Measurements from ENCODE around the gene PRKAB1. TPM values are rescaled to one million over a fixed set of nuclear protein-coding genes. Genes with fewer than 3 reads are reported as not detected.
"Not testable (repeated sequence)": the region's sequence is repeated elsewhere in the genome, so short reads cannot be mapped to it uniquely, and the experiment has no call there.

The PRKAB1 gene
- total RNA-seq: 10 to 100 TPM; 21.8 to 34.6 (median 23.5) TPM
- 25.8 TPM for total RNA-seq (2013)

- no peaks in the 10 kb centered on the region for H3K9me3 ChIP-seq (ENCODE audit: control insufficient read depth, insufficient read depth, low read length)
- DNase-seq (peak; percentile 93 to 99), ATAC-seq (peak; percentile 90 to 98 (median 92))
- H3K4me1 Mint-ChIP-seq: peaks cover 51 to 63% of the 10 kb centered on the region in 2 donors
- H3K4me3 Mint-ChIP-seq: peak within 1 kb of the TSS; percentile 84
- no peaks in the 10 kb centered on the region for H3K36me3 Mint-ChIP-seq
- peak within 1 kb of the TSS; percentile 93 for H3K27ac ChIP-seq (ENCODE audit: low read length)
- intact Hi-C loops (cut with micrococcal nuclease): loop anchor here (10.0 kb wide), 2 partner anchors 1263 to 1293 kb away; partner anchors contain the start of genes SUDS3 and TAOK3
- peak; percentile 92 for TF ChIP-seq CTCF (IDR thresholded peaks at IDR 0.05)
- H3K36me3 ChIP-seq (ENCODE audit: control insufficient read depth, insufficient read depth, low read length): peaks cover 13% of the 10 kb centered on the region
- H3K27ac Mint-ChIP-seq: peak within 1 kb of the TSS; percentile 92
- no peaks in the 10 kb centered on the region for H3K27me3 Mint-ChIP-seq (ENCODE audit: low read depth in 2 of 2)
- peak within 1 kb of the TSS; percentile 96 for H3K4me3 ChIP-seq (ENCODE audit: low read length)
- peaks cover 21% of the 10 kb centered on the region for H3K4me1 ChIP-seq (ENCODE audit: control insufficient read depth, insufficient read depth, low read length)
- no peaks in the 10 kb centered on the region for H3K9me3 Mint-ChIP-seq
- no peaks in the 10 kb centered on the region for H3K27me3 ChIP-seq (ENCODE audit: control insufficient read depth, insufficient read depth, low read length)
- under 1% methylated on average over 69 of the region's 69 CpGs for WGBS (ENCODE audit: insufficient coverage)
Observed at GRCh38 chr12:119667577-119668323, at the start of gene PRKAB1. PRKAB1 (plus strand) TSS chr12:119668133; CDS start chr12:119668245, 112 bp downstream.

GRCh38 chr12:119618328-119618896, 49.5 kb upstream of the PRKAB1 start:
- H3K36me3 Mint-ChIP-seq; H3K27ac ChIP-seq (ENCODE audit: low read length); H3K27me3 ChIP-seq (ENCODE audit: control insufficient read depth, insufficient read depth, low read length); H3K36me3 ChIP-seq (ENCODE audit: control insufficient read depth, insufficient read depth, low read length); DNase-seq; H3K4me3 Mint-ChIP-seq; H3K4me1 Mint-ChIP-seq; H3K9me3 ChIP-seq (ENCODE audit: control insufficient read depth, insufficient read depth, low read length); intact Hi-C loops (cut with micrococcal nuclease); H3K4me3 ChIP-seq (ENCODE audit: low read length); H3K27ac Mint-ChIP-seq; H3K9me3 Mint-ChIP-seq; ATAC-seq; H3K4me1 ChIP-seq (ENCODE audit: control insufficient read depth, insufficient read depth, low read length): not testable (repeated sequence)
- H3K27me3 Mint-ChIP-seq (ENCODE audit: low read depth in 2 of 2): peaks cover 23 to 41% of the 10 kb centered on the region in 2 donors
- WGBS (ENCODE audit: insufficient coverage): 96% methylated on average over 1 of the region's 1 CpG

GRCh38 chr12:119620490-119620889, 47.4 kb upstream of the PRKAB1 start:
- Mint-ChIP-seq H3K36me3 (no peaks in the 10 kb centered on the region), H3K4me3 (no peak overlapping the region), H3K4me1 (no peaks in the 10 kb centered on the region), H3K9me3 (no peaks in the 10 kb centered on the region), H3K27me3 (ENCODE audit: low read depth in 2 of 2) (peaks cover 15 to 41% of the 10 kb centered on the region in 2 donors), H3K27ac (no peak overlapping the region)
- Histone ChIP-seq H3K4me3 (ENCODE audit: low read length) (no peak overlapping the region), H3K27me3 (ENCODE audit: control insufficient read depth, insufficient read depth, low read length) (no peaks in the 10 kb centered on the region), H3K4me1 (ENCODE audit: control insufficient read depth, insufficient read depth, low read length) (no peaks in the 10 kb centered on the region), H3K36me3 (ENCODE audit: control insufficient read depth, insufficient read depth, low read length) (no peaks in the 10 kb centered on the region), H3K9me3 (ENCODE audit: control insufficient read depth, insufficient read depth, low read length) (no peaks in the 10 kb centered on the region), H3K27ac (ENCODE audit: low read length) (no peak overlapping the region)
- TF ChIP-seq CTCF (IDR thresholded peaks at IDR 0.05): no peak
- intact Hi-C loops (cut with micrococcal nuclease): no loop called here
- DNase-seq (no peak), ATAC-seq (no peak)
- 20% methylated on average over 1 of the region's 1 CpG for WGBS (ENCODE audit: insufficient coverage)

GRCh38 chr12:119621878-119622277, 46.1 kb upstream of the PRKAB1 start:
- Histone ChIP-seq H3K4me3 (ENCODE audit: low read length) (no peak overlapping the region), H3K36me3 (ENCODE audit: control insufficient read depth, insufficient read depth, low read length) (no peaks in the 10 kb centered on the region), H3K27me3 (ENCODE audit: control insufficient read depth, insufficient read depth, low read length) (no peaks in the 10 kb centered on the region), H3K27ac (ENCODE audit: low read length) (no peak overlapping the region), H3K4me1 (ENCODE audit: control insufficient read depth, insufficient read depth, low read length) (no peaks in the 10 kb centered on the region), H3K9me3 (ENCODE audit: control insufficient read depth, insufficient read depth, low read length) (no peaks in the 10 kb centered on the region)
- TF ChIP-seq CTCF (IDR thresholded peaks at IDR 0.05): no peak
- no peak for DNase-seq
- intact Hi-C loops (cut with micrococcal nuclease): no loop called here
- Mint-ChIP-seq H3K36me3 (no peaks in the 10 kb centered on the region), H3K4me1 (no peaks in the 10 kb centered on the region), H3K27ac (no peak overlapping the region), H3K27me3 (ENCODE audit: low read depth in 2 of 2) (peaks cover 18 to 50% of the 10 kb centered on the region in 2 donors), H3K4me3 (no peak overlapping the region), H3K9me3 (no peaks in the 10 kb centered on the region)
- no peak for ATAC-seq
- WGBS (ENCODE audit: insufficient coverage): no CpG with 5 or more reads among the region's 2 CpGs
